Uterus (tissue), 2 donors: ENCODE measurements around the gene HSPG2.

Experiments
- POLR2A ChIP-seq, 2 donors: fragments of 450-650 bp; IDR thresholded peaks; one replicate each; pipeline ENCODE4 v1.6.1; 2016; ENCODE audit warnings: antibody characterized with exemption in 2 of 2, mild to moderate bottlenecking in 1 of 2, moderate library complexity in 1 of 2
- TF ChIP-seq, protein P1 (sequence below), 4 experiments: fragments of 200-600 bp in 2 of 4; fragments of 450-650 bp in 2 of 4; sonication (generic) in 2 of 4; IDR thresholded peaks; one replicate each; pipeline ENCODE4 v1.5.1; 2016 to 2019; ENCODE audit warnings: antibody characterized with exemption in 4 of 4, mild to moderate bottlenecking in 2 of 4, moderate library complexity in 1 of 4

DNA sequence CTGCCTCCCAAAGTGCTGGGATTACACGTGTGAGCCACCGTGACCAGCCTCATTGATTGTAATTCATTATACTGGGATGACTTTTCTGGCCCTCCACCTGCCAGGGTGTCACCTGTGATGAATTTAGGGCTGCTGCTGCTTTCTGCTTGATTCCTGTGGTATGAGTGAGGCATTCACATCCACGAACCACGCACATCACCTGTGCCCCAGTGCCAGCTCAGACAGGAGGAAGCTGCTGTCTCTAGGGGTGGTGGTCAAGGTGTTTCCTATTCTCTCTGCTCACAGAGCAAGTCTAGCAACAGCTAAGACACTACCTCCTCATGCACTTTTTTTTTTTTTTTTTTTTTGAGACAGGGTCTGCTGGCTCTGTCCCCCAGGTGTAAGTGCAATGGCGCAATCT lies 137.4 kb downstream of the HSPG2 start:
- TF ChIP-seq, protein P1, sequence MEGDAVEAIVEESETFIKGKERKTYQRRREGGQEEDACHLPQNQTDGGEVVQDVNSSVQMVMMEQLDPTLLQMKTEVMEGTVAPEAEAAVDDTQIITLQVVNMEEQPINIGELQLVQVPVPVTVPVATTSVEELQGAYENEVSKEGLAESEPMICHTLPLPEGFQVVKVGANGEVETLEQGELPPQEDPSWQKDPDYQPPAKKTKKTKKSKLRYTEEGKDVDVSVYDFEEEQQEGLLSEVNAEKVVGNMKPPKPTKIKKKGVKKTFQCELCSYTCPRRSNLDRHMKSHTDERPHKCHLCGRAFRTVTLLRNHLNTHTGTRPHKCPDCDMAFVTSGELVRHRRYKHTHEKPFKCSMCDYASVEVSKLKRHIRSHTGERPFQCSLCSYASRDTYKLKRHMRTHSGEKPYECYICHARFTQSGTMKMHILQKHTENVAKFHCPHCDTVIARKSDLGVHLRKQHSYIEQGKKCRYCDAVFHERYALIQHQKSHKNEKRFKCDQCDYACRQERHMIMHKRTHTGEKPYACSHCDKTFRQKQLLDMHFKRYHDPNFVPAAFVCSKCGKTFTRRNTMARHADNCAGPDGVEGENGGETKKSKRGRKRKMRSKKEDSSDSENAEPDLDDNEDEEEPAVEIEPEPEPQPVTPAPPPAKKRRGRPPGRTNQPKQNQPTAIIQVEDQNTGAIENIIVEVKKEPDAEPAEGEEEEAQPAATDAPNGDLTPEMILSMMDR (IDR thresholded peaks at IDR 0.05), result no peak
- TF ChIP-seq POLR2A (IDR thresholded peaks at IDR 0.05), result no peak
